LNCAP (cell line): ENCODE results near the gene AFAP1.

Source experiments
- CTCF ChIP-seq: fragments of 450-650 bp; IDR thresholded peaks from 2 replicates; pipeline ENCODE4 v1.5.1; 2017; ENCODE audit warnings: mild to moderate bottlenecking

Gene AFAP1

GRCh38 chr4:7862561-7863192, 77.0 kb downstream of the AFAP1 start:
- no peak for TF ChIP-seq CTCF

- TF ChIP-seq CTCF, result no peak
Observed at GRCh38 chr4:7861440-7861881, 78.2 kb downstream of the AFAP1 start.

- TF ChIP-seq CTCF, result no peak
Observed at GRCh38 chr4:7860600-7861163, 79.0 kb downstream of the AFAP1 start.

GRCh38 chr4:7859326-7859725, 80.3 kb downstream of the AFAP1 start:
- no peak for TF ChIP-seq CTCF

- no peak for TF ChIP-seq CTCF
Observed at GRCh38 chr4:7858498-7858897, 81.2 kb downstream of the AFAP1 start.

GRCh38 chr4:7857993-7858392, 81.7 kb downstream of the AFAP1 start:
- no peak for TF ChIP-seq CTCF

GRCh38 chr4:7857238-7857701, 82.4 kb downstream of the AFAP1 start:
- no peak for TF ChIP-seq CTCF
